Gastrocnemius medialis (tissue), 4 donors: Measurements from ENCODE around the gene HMG20A.

Experiments used
- POLR2A ChIP-seq, 2 donors: fragments of 450-650 bp; IDR thresholded peaks; one replicate each; pipeline ENCODE4 v1.6.1; 2017; ENCODE audit warnings: antibody characterized with exemption in 2 of 2, mild to moderate bottlenecking in 2 of 2, moderate library complexity in 2 of 2
- TF ChIP-seq, protein P1 (sequence below), 5 experiments: fragments of 450-650 bp in 3 of 5; fragments of 200-600 bp in 2 of 5; sonication (generic) in 2 of 5; IDR thresholded peaks in 4 of 5; conservative IDR thresholded peaks in 1 of 5; 1 replicate in 4 of 5; 2 replicates in 1 of 5; pipeline ENCODE4 v1.5.1; 2016 to 2019; ENCODE audit warnings: antibody characterized with exemption in 5 of 5, mild to moderate bottlenecking in 3 of 5, moderate library complexity in 3 of 5

DNA sequence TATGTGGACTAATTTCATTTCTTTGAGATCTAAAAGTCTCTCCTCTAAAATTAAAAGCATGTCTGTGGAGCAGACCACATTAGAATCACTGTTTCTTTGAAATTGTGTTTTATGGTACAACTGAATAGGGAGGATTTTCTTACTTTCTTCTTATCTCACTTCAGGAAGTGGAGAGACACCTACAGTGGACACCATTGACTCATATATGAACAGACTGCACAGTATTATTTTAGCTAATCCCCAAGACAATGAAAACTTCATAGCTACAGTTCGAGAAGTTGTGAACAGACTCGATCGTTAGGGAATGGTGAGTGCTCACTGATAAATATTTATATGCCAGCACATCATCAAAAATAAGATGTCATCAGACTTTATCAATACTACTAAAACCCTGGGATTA lies 58.3 kb downstream of the HMG20A start:
- TF ChIP-seq, protein P1, sequence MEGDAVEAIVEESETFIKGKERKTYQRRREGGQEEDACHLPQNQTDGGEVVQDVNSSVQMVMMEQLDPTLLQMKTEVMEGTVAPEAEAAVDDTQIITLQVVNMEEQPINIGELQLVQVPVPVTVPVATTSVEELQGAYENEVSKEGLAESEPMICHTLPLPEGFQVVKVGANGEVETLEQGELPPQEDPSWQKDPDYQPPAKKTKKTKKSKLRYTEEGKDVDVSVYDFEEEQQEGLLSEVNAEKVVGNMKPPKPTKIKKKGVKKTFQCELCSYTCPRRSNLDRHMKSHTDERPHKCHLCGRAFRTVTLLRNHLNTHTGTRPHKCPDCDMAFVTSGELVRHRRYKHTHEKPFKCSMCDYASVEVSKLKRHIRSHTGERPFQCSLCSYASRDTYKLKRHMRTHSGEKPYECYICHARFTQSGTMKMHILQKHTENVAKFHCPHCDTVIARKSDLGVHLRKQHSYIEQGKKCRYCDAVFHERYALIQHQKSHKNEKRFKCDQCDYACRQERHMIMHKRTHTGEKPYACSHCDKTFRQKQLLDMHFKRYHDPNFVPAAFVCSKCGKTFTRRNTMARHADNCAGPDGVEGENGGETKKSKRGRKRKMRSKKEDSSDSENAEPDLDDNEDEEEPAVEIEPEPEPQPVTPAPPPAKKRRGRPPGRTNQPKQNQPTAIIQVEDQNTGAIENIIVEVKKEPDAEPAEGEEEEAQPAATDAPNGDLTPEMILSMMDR (IDR thresholded peaks at IDR 0.05 in 4 of 5, conservative IDR thresholded peaks at IDR 0.05 in 1 of 5) = no peak
- no peak for TF ChIP-seq POLR2A (IDR thresholded peaks at IDR 0.05)
